Right lung (tissue), 5 donors: ENCODE data around the gene MATN4. TPM values are rescaled to one million over a fixed set of nuclear protein-coding genes. Genes with fewer than 3 reads are reported as not detected.

Experiments
- DNase-seq, 2 donors: peaks; one replicate each; pipeline ENCODE4 v3.0.0-alpha.2; 2013
- polyA plus RNA-seq, 5 donors: library from polyadenylated mRNA; unstranded; fragments of 120-200 nt; gene quantifications; one replicate each; pipeline versions ENCODE4 v1.2.1 to v1.2.3, GENCODE V29; 2013; ENCODE audit warnings: inconsistent platforms in 1 of 5, low replicate concordance in 1 of 5; ENCODE audit not compliant: insufficient read length in 5 of 5, insufficient read depth in 1 of 5

Gene MATN4
- polyA plus RNA-seq, 5 donors = 0.09 to 0.18 (median 0.14) TPM

GRCh38 chr20:45251884-45252560 is 56.1 kb downstream of the MATN4 start:
- no peak for DNase-seq

GRCh38 chr20:45248609-45249008 is 59.5 kb downstream of the MATN4 start:
- no peak for DNase-seq

GRCh38 chr20:45247865-45248264 is 60.2 kb downstream of the MATN4 start:
- no peak for DNase-seq

- no peak for DNase-seq
These were observed 62.0 kb downstream of the MATN4 start for GRCh38 chr20:45246109-45246508.

Other genes with a start within 250 kb of the MATN4 start
- gene KCNS1, start 207.2 kb downstream of the MATN4 start, polyA plus RNA-seq = under 1 TPM in 4 of 5 donors, not detected in 1; 0.03 to 0.09 (median 0.04) TPM
- not detected for gene WFDC5, start 193.1 kb downstream of the MATN4 start, polyA plus RNA-seq
- not detected for gene WFDC12, start 183.8 kb downstream of the MATN4 start, polyA plus RNA-seq
- not detected for gene PI3, start 133.4 kb downstream of the MATN4 start, polyA plus RNA-seq
- gene SEMG1, start 101.3 kb downstream of the MATN4 start, polyA plus RNA-seq = not detected
- gene SEMG2, start 86.9 kb downstream of the MATN4 start, polyA plus RNA-seq = not detected
- 1 to 10 TPM; 3.0 to 7.9 (median 3.9) TPM for gene SLPI, start 53.7 kb downstream of the MATN4 start, polyA plus RNA-seq
- not detected for gene RBPJL, start 1.5 kb downstream of the MATN4 start, polyA plus RNA-seq
- 100 to 1,000 TPM; 188 to 275 (median 204) TPM for gene SDC4, start 40.1 kb upstream of the MATN4 start, polyA plus RNA-seq
- 10 to 100 TPM; 21.7 to 26.7 (median 22.9) TPM for gene SYS1, start 54.9 kb upstream of the MATN4 start, polyA plus RNA-seq
- 1 to 10 TPM; 1.2 to 2.1 (median 1.5) TPM for gene TP53TG5, start 70.0 kb upstream of the MATN4 start, polyA plus RNA-seq
- 10 to 100 TPM; 19.6 to 24.1 (median 22.6) TPM for gene DBNDD2, start 100.0 kb upstream of the MATN4 start, polyA plus RNA-seq
- 10 to 100 TPM; 75.8 to 89.8 (median 84.1) TPM for gene PIGT, start 107.8 kb upstream of the MATN4 start, polyA plus RNA-seq
- 10 to 100 TPM; 22.1 to 48.6 (median 30.0) TPM for gene WFDC2, start 161.5 kb upstream of the MATN4 start, polyA plus RNA-seq
- gene SPINT3, start 207.3 kb upstream of the MATN4 start, polyA plus RNA-seq = not detected
- gene WFDC6, start 231.2 kb upstream of the MATN4 start, polyA plus RNA-seq = under 1 TPM in 2 of 5 donors, not detected in 3; 0.19 to 0.40 TPM
- under 1 TPM; 0.13 to 0.26 (median 0.18) TPM for gene EPPIN, start 239.1 kb upstream of the MATN4 start, polyA plus RNA-seq